ENCODE data around the gene NEK4. TPM values are rescaled to one million over a fixed set of nuclear protein-coding genes. Genes with fewer than 3 reads are reported as not detected.

The NEK4 gene
- polyA plus RNA-seq, 1 donor = 11.0 TPM

DNA sequence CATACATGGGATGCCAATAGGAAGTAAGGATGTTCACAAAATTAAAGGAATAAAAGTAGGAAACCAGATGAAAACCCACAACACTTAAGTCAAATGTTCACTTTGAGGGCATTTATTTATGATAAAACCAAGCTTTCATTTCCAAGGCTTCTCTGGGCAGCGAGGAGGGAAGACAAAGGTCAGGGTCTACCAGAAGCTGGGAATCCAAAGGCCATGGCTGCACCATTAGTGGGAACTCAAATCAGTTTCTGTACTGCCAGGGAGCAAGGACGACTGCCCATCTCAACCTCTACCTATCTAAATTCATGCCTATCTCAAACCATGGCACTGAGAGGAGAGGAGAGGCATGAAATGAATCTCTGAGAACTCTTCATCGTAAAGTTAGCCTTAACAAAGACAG, 107.6 kb downstream of the NEK4 start:
- DNase-seq = no peak

DNA sequence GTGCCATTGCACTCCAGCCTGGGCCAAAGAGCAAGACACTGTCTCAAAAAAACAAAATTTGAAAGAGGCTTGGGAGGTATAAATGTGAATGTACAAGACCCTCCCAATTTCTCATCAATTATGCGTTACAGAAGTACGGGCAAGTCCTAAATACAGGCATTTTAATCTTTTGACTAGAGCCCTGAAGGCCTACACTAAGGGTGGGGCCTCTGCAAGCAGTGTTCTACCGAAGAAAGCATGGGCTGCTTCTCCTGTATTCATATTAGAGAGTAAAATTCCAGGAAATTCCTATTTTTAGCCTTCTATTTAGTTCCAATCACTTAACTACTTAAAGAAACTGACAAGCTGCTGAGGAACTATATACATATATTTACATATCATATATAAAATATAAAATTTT, 110.7 kb downstream of the NEK4 start:
- no peak for DNase-seq

Other genes starting within 250 kb of the NEK4 start
- gene NT5DC2, start 237.1 kb downstream of the NEK4 start, polyA plus RNA-seq (ENCODE audit: insufficient read length) = 78.3 TPM
- 12.2 TPM for gene UQCC5, start 234.3 kb downstream of the NEK4 start, polyA plus RNA-seq (ENCODE audit: insufficient read length)
- gene PBRM1, start 85.0 kb downstream of the NEK4 start, polyA plus RNA-seq (ENCODE audit: insufficient read length) = 52.6 TPM
- 72.9 TPM for gene GNL3, start 84.9 kb downstream of the NEK4 start, polyA plus RNA-seq (ENCODE audit: insufficient read length)
- 54.8 TPM for gene GLT8D1, start 65.1 kb downstream of the NEK4 start, polyA plus RNA-seq (ENCODE audit: insufficient read length)
- gene SPCS1, start 64.8 kb downstream of the NEK4 start, polyA plus RNA-seq (ENCODE audit: insufficient read length) = 79.2 TPM
- gene ITIH1, start 6.7 kb upstream of the NEK4 start, polyA plus RNA-seq (ENCODE audit: insufficient read length) = 0.13 TPM
- gene ITIH3, start 23.9 kb upstream of the NEK4 start, polyA plus RNA-seq (ENCODE audit: insufficient read length) = 1.1 TPM
- 38.3 TPM for gene ITIH4, start 59.7 kb upstream of the NEK4 start, polyA plus RNA-seq (ENCODE audit: insufficient read length)
- 203 TPM for gene MUSTN1, start 64.1 kb upstream of the NEK4 start, polyA plus RNA-seq (ENCODE audit: insufficient read length)
- gene STIMATE, start 126.6 kb upstream of the NEK4 start, polyA plus RNA-seq (ENCODE audit: insufficient read length) = 7.5 TPM